Stomach (tissue), 4 donors: ENCODE results near the gene FHOD3.

ENCODE experiments used
- CTCF ChIP-seq, 7 experiments: fragments of 450-650 bp in 4 of 7; fragments of 200-600 bp in 3 of 7; sonication (generic) in 3 of 7; IDR thresholded peaks; one replicate each; pipeline ENCODE4 v1.5.1; 2016 to 2019; ENCODE audit warnings: antibody characterized with exemption in 7 of 7, control low read depth in 2 of 7, mild to moderate bottlenecking in 1 of 7
- POLR2AphosphoS5 ChIP-seq, 3 donors: sonication (generic); formaldehyde crosslinking; IDR thresholded peaks; one replicate each; pipeline ENCODE4 v1.6.1; 2016; ENCODE audit warnings: antibody characterized with exemption in 3 of 3

- TF ChIP-seq POLR2AphosphoS5 (IDR thresholded peaks at IDR 0.05) (no peak), CTCF (IDR thresholded peaks at IDR 0.05) (no peak)
Observed at GRCh38 chr18:36341944-36342343, 44.4 kb downstream of the FHOD3 start.
